NCI-H1092 (cell line): ENCODE measurements around the gene ARAP1.
A peak's percentile ranks its signal among the peaks of the same experiment; 100 is the strongest.

Experiments
- DNase-seq: peaks from one replicate; lab custom pipeline; 2025; lab: John Stamatoyannopoulos, UW

Gene ARAP1

GRCh38 chr11:72742513-72743320 lies 9.5 kb downstream of the ARAP1 start:
- DNase-seq, result no peak

GRCh38 chr11:72741849-72742512 lies 10.2 kb downstream of the ARAP1 start:
- DNase-seq, result no peak

DNA sequence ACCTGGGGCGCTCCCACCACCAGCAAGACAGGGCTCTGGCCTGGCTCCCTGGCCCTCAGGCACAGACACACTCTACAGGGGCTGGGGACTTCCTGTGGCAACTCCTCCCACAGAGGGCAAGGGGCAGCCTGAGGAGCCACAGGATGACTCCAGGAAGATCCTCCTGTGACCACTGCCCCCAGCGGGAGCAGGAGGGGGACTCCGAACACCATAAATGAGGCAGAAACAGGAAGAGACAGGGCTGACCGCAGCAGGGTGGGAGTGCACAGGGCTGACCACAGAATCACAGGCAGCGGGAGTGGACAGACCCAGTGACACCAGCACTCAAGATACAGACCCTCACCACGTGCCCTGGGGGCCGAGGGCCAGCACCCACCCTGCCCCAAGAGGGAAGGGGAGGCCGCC lies 10.8 kb downstream of the ARAP1 start:
- DNase-seq, result no peak

- DNase-seq, result no peak
These were observed 11.4 kb downstream of the ARAP1 start for GRCh38 chr11:72740562-72741428.

GRCh38 chr11:72740060-72740424 lies 12.2 kb downstream of the ARAP1 start:
- no peak for DNase-seq

- DNase-seq, result no peak
These were observed 12.8 kb downstream of the ARAP1 start for GRCh38 chr11:72739240-72740059.

DNA sequence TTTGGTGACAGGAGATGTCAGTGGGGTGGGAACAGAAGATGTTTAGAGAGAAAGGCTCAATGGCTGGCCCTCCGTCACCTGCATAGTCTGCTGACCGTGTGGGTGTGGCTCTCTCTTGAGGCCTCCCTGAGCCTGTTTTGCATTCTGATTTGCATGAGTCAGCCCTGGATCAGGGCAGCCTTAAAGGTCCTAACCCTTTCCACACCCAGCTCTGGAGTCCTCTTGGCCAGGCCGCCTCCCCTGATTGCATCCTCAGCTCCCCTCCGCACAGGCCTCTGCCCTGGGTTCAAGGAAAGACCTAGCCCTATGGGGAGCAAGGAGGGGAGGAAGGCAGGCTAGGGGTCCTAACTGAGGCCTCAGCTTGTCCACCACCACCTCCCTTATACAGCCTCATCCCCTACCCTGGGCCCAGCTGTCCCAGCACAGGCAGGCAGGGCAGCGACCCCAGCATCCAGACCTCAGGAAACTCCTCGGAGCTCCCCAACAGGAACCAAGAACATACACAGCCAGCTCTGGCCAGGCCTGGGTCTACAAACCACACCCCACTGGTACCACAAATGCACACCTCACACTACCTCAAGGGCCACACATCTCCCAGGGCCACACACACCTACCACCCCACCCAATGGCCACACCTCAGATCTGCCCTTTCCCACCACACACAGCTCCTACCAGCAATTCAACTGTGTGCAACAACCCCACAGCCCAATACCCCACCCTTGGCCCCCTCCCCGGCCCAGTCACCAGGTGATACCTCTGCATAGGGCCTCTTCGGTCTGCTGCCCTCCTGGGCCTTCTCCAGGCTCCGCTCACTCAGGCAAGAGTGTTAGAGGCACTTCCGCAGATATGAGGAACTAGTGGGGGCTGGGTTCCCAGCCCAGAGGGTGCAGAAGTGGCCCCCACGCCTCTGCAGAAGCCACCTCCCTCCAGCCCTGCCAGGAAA lies 13.7 kb downstream of the ARAP1 start:
- DNase-seq, result no peak

GRCh38 chr11:72737336-72737735 lies 14.9 kb downstream of the ARAP1 start:
- no peak for DNase-seq

DNA sequence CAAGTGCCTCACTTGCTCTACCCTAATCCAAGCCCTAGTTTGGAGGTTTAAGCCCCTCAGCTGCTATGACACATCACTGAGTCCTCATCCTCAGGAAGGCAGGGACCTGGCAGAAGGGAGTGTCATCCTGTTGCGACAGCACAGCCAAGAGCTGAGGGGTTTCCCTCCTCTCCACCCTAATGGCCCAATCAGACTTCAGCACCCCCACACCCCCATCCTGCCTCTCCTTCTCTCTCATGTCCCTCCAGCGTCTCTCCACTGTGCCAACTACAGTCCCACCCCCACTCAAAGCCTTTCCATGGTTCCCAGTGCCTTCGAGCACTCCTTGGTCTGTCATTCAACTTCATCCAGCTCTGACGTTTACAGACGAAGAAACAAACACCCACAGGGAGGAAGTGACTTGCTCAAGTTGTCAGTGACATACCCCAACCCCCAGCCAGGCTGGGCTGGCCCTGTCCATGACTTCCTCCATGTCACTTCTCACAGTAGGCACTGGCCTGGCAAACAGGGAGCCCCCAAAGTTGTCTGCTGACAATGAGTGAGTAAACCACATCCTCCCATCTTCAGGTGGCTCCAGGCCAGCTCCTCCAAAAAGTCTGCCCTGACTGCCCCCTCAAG lies 15.6 kb downstream of the ARAP1 start:
- DNase-seq, result no peak

- no peak for DNase-seq
These were observed 16.6 kb downstream of the ARAP1 start for GRCh38 chr11:72735495-72736027.

DNA sequence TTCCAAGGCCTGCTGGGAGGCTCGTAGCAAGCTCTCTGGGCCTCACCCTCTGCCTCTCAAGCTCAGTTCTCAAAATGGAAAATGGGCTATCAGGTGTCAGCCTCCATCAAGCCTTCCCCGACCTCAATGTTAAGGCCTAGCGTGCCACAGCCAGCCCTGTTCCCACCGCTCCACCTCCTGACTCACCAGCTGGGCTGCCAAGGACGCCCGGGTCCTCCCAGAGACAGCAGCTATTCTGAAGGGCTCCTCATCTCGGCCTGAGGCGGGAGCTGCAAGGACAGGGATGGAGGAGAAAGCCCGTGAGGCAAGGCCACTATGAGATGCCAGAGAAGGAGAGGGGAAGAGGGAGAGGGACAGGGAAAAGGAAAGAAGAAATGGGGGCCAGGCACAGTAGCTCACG lies 19.9 kb downstream of the ARAP1 start:
- DNase-seq, result no peak

- no peak for DNase-seq
These were observed 21.5 kb downstream of the ARAP1 start for GRCh38 chr11:72730737-72731136.

GRCh38 chr11:72730243-72730642 lies 22.0 kb downstream of the ARAP1 start:
- no peak for DNase-seq

- DNase-seq, result no peak
These were observed 24.7 kb downstream of the ARAP1 start for GRCh38 chr11:72727521-72727920.

DNA sequence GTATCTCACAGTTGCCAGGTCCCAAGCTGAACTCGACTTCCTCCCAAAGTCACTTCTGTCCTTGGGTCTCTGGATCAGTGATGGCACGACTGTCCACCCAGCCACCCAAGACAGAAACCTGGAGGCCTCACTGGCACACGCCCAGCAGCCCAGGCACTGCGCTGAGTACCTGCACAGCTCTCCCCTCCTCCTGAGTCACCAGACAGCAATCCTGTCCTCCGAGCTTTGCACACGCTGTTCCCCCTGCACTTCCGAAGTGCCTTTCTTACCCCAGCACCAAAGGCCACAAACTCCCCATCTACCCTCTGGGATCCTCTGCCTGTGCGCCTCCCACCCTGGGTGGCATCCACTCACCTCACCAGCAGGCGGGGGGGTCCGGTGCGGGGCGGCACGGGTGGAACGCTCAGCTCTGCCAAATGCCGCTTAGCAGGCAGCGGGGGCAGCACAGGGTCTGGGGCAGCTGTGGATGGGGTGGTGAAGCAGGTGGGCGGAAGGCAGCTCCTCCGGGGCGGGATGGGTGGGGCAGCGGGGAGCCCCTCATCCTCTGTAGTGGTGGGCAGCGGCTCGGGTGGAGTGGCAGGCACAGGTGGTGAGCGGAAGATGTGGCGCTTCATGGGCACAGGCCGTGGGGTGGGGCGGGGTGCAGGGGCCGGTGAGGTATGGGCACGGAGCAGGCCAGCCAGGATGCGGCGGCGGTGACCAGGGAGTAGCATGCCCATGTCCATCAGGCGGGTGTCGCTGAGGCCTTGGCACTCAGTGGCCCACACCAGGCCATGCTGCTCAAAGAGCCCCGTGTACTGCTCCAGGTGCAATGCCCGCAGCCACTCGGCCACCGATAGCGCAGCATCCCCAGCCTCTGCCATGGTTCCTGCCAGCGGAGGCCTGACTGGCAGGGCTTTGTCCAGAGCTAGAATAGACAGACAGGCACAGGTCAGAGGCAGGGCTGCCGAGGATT lies 25.7 kb downstream of the ARAP1 start:
- DNase-seq, result no peak

DNA sequence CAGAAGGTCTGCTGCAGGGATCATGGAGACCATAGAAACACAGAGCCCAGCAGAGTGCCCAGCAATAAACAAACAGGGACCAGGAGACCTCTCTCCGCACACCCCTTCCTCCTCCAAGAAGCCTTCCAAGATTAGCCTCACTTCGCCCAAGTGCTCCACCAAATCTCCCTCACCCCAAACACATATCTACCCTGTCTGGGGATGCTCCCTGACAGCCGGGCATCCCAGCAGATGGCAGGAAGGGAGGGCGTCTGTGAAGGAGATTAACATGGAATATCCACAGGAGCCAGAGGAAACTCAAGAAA lies 26.5 kb downstream of the ARAP1 start:
- DNase-seq, result no peak

GRCh38 chr11:72724851-72725723 lies 27.1 kb downstream of the ARAP1 start:
- DNase-seq, result peak; percentile 91

- no peak for DNase-seq
These were observed 28.1 kb downstream of the ARAP1 start for GRCh38 chr11:72724021-72724551.
